Kidney (tissue), 14 donors: ENCODE measurements around the gene GPBP1L1. TPM values are rescaled to one million over a fixed set of nuclear protein-coding genes. Genes with fewer than 3 reads are reported as not detected.

Experiments
- DNase-seq, 5 donors: peaks; one replicate each; pipeline ENCODE4 v3.0.0-alpha.2; 2013 to 2020
- FAIRE-seq: peaks from 2 replicates; lab custom pipeline; 2012; peaks lifted over from hg19 to GRCh38; lab: Jason Lieb, UNC
- H3K27ac ChIP-seq, 2 donors: one replicate each; pipeline ENCODE4 v1.7.0; 2013; ENCODE audit warnings: low read depth in 2 of 2, low read length in 2 of 2, inconsistent platforms in 1 of 2
- H3K27me3 ChIP-seq: one replicate; pipeline ENCODE4 v1.7.1; 2013; ENCODE audit warnings: low read length, inconsistent platforms; ENCODE audit not compliant: control insufficient read depth, insufficient read depth
- H3K36me3 ChIP-seq, 3 donors: one replicate each; pipeline versions ENCODE4 v1.7.0 to v1.7.1; 2013; ENCODE audit warnings: low read length in 3 of 3, control low read depth in 1 of 3, inconsistent platforms in 1 of 3; ENCODE audit not compliant: insufficient read depth in 3 of 3, control insufficient read depth in 2 of 3
- H3K4me1 ChIP-seq, 3 donors: one replicate each; pipeline versions ENCODE4 v1.7.0 to v1.7.1; 2013; ENCODE audit warnings: low read length in 3 of 3, inconsistent platforms in 1 of 3, low read depth in 1 of 3; ENCODE audit not compliant: control insufficient read depth in 2 of 3, insufficient read depth in 2 of 3
- H3K4me3 ChIP-seq, 3 donors: one replicate each; pipeline versions ENCODE4 v1.7.0 to v1.8.1; 2013; ENCODE audit warnings: low read length in 3 of 3, control low read depth in 1 of 3, inconsistent platforms in 1 of 3
- H3K9ac ChIP-seq, 3 donors: one replicate each; pipeline versions ENCODE4 v1.7.0 to v1.7.1; 2013; ENCODE audit warnings: low read length in 3 of 3, control low read depth in 1 of 3, inconsistent platforms in 1 of 3
- H3K9me3 ChIP-seq, 3 donors: one replicate each; pipeline versions ENCODE4 v1.7.0 to v1.7.1; 2013; ENCODE audit warnings: low read length in 3 of 3, control low read depth in 1 of 3, inconsistent platforms in 1 of 3; ENCODE audit not compliant: control insufficient read depth in 2 of 3, insufficient read depth in 1 of 3
- CTCF ChIP-seq: IDR thresholded peaks from 3 replicates; pipeline ENCODE4 v1.5.1; 2012; ENCODE audit warnings: mild to moderate bottlenecking, moderate library complexity, borderline replicate concordance; ENCODE audit not compliant: insufficient read depth; ENCODE audit errors: extremely low read depth
- intact Hi-C: fragments of 100-400 bp; cut with DNase I; formaldehyde crosslinking; loops from one replicate; pipeline ENCODE4 v1.11.1; 2022
- polyA plus RNA-seq: library from polyadenylated mRNA; stranded (reverse); fragments of 350-450 nt; fragmentation: Illumina TruSeq; extraction: RNeasy Lipid Tissue Mini Kit (QIAGEN cat#74804); gene quantifications from one replicate; pipeline ENCODE4 v1.2.3, GENCODE V29; 2014; ENCODE audit warnings: low read depth, low replicate concordance; ENCODE audit not compliant: insufficient read depth
- total RNA-seq: library from RNA; stranded (reverse); fragmentation: NEBNext Ultra II Directional; extraction: Animal tissue kit (Norgen Biotek cat#: 25700); gene quantifications from one replicate; pipeline ENCODE4 v1.2.1, GENCODE V29; 2021
- donor health status: control.
- donor health status: control.
- donor health status: control.
- donor health status: control.
- donor health status: control.
- donor health status: DM: yes; HTN: yes; CAD: no.
- donor health status: Normal renal cell carcinoma (clear cell type).

The GPBP1L1 gene
- total and polyA plus RNA-seq, 2 donors from 2014 or later, result 59.1 to 146 TPM

GRCh38 chr1:45585496-45586075 is 100.7 kb downstream of the GPBP1L1 start:
- Histone ChIP-seq H3K9me3 (no peaks in the 10 kb centered on the region), H3K4me3 (peak overlapping the region; percentile 90 to 99 (median 94)), H3K9ac (peak overlapping the region in 2 of 3 donors; percentile 60 to 91), H3K27me3 (no peaks in the 10 kb centered on the region), H3K36me3 (no peaks in the 10 kb centered on the region), H3K4me1 (peaks cover 0 to 6% (median 0%) of the 10 kb centered on the region in 3 donors), H3K27ac (no peak overlapping the region)
- FAIRE-seq, result no peak
- TF ChIP-seq CTCF, result no peak
- intact Hi-C loops, result no loop called here
- DNase-seq, result no peak

- peak overlapping the region; percentile 90 to 99 (median 94) for H3K4me3 ChIP-seq
- DNase-seq (no peak), FAIRE-seq (no peak)
- no peaks in the 10 kb centered on the region for H3K9me3 ChIP-seq
- intact Hi-C loops, result no loop called here
- no peak for TF ChIP-seq CTCF
- H3K4me1 ChIP-seq, result peaks cover 0 to 6% (median 0%) of the 10 kb centered on the region in 3 donors
- H3K27me3 ChIP-seq, result no peaks in the 10 kb centered on the region
- peak overlapping the region in 2 of 3 donors; percentile 60 to 91 for H3K9ac ChIP-seq
- peak overlapping the region in 1 of 2 donors; percentile 15 for H3K27ac ChIP-seq
- no peaks in the 10 kb centered on the region for H3K36me3 ChIP-seq
These were observed 101.3 kb downstream of the GPBP1L1 start for GRCh38 chr1:45585110-45585426.

- DNase-seq (peak; percentile 95 to 97 (median 96)), FAIRE-seq (no peak)
- no peak for TF ChIP-seq CTCF
- no peaks in the 10 kb centered on the region for H3K36me3 ChIP-seq
- no peaks in the 10 kb centered on the region for H3K27me3 ChIP-seq
- H3K4me1 ChIP-seq, result peaks cover 0 to 6% (median 0%) of the 10 kb centered on the region in 3 donors
- no peaks in the 10 kb centered on the region for H3K9me3 ChIP-seq
- peak overlapping the region; percentile 86 to 91 for H3K27ac ChIP-seq
- intact Hi-C loops, result no loop called here
- peak overlapping the region; percentile 94 to 99 (median 99) for H3K4me3 ChIP-seq
- peak overlapping the region; percentile 52 to 98 (median 88) for H3K9ac ChIP-seq
These were observed 101.8 kb downstream of the GPBP1L1 start for GRCh38 chr1:45584351-45585109.
